GM19239 (cell line): Measurements from ENCODE around the gene ELOVL1.

Source experiments
- DNase-seq: peaks from one replicate; pipeline ENCODE4 v3.0.0; 2011; ENCODE audit warnings: low spot score; ENCODE audit not compliant: insufficient read length
- FAIRE-seq: peaks from 2 replicates; lab custom pipeline; 2011; peaks lifted over from hg19 to GRCh38; lab: Jason Lieb, UNC

The ELOVL1 gene

GRCh38 chr1:43358746-43359693 lies 8.8 kb downstream of the ELOVL1 start, which contains the start of gene CDC20:
CDC20 (plus strand) TSS chr1:43358981; CDS start chr1:43359216, 235 bp downstream.
- FAIRE-seq (peak; percentile 97), DNase-seq (peak; percentile 92)

DNA sequence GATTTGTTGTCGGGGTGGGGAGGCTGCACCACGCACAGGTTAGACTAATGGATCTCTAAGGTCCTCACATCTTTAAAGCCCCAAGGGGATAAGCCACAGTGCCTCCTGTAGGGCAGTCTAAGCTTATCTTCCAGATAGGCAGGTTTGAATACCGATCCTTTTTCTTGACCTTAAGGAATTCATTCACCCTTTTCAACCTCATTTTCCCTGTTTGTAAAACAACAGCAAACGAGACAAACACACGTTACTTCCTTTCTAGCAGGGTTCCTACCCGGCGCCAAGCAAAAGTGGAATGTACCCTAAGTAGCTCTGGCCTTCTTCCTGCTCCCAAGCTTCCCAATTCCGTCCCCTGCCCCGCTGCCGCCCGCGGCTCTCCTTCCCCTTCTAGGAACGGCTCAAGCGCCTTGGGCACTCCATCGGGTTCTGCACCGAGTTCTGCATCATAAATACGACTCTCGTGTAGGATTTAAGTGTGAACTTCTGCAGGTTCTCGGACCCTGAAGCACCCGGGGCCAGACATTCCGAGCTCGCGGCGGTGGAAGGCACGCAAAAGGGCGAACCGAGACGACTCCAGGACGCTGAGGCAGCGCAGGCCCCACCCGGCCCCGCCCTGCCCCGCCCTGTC lies 9.6 kb downstream of the ELOVL1 start:
- DNase-seq (no peak), FAIRE-seq (no peak)

GRCh38 chr1:43357251-43357650 lies 10.6 kb downstream of the ELOVL1 start:
- FAIRE-seq (no peak), DNase-seq (no peak)

- DNase-seq (no peak), FAIRE-seq (no peak)
Observed at GRCh38 chr1:43354936-43355335, 12.9 kb downstream of the ELOVL1 start.

- DNase-seq = no peak
- FAIRE-seq = no peak
Observed at GRCh38 chr1:43354471-43354870, 13.3 kb downstream of the ELOVL1 start.

GRCh38 chr1:43352881-43353280 lies 14.9 kb downstream of the ELOVL1 start:
- FAIRE-seq = no peak
- DNase-seq = no peak

DNA sequence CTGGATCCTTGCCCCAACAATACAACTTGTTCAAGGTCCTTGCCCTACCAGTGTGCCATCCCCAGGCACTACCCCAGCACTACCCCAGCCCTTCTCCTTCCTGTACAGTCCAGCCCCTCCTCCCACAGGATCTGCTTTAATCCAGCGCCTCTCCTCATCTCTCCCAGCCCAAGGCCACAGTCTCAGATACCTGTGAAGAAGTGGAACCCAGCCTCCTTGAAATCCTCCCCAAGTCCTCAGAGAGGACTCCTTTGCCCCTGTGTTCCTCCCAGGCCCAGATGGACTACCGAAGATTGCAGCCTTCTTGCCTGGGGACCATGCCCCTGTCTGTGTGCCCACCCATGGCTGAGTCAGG lies 15.5 kb downstream of the ELOVL1 start:
- DNase-seq (no peak), FAIRE-seq (no peak)

GRCh38 chr1:43351421-43352350 lies 16.1 kb downstream of the ELOVL1 start:
- FAIRE-seq = no peak
- DNase-seq = no peak

GRCh38 chr1:43350976-43351375 lies 16.8 kb downstream of the ELOVL1 start:
- DNase-seq = no peak
- no peak for FAIRE-seq

DNA sequence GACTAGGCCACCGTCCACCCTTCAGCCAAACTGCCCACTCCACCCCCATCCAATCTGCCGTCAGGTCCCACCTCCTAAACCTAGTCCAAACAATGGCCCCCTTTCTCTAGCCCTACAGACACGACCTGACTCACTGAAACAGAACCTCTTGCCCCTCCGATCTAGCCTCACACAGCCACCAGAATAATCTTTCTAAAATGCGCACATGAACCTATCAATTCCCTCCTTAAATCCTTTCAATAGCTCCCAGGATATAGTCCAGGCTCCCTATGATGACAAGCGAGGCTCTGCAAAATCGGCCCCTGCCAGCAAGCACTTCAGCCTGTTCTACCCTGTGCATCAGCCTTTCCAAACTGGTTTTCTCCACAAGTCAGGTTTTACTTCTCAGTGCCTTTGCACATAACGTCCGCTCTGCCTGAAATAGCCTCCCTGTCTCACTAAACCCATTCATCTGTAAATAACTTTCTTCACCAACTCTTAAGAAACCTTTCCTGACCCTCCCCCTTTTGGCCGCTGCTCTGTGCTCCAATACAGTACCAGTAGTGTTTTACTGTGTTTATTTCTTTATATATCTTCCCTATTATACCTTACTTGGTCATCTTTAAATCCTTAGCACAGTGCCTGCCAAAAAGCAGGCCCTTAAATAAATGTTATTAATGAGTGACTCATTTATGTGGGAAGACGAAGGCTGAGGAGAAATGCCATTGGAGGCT lies 18.1 kb downstream of the ELOVL1 start:
- FAIRE-seq = no peak
- no peak for DNase-seq

DNA sequence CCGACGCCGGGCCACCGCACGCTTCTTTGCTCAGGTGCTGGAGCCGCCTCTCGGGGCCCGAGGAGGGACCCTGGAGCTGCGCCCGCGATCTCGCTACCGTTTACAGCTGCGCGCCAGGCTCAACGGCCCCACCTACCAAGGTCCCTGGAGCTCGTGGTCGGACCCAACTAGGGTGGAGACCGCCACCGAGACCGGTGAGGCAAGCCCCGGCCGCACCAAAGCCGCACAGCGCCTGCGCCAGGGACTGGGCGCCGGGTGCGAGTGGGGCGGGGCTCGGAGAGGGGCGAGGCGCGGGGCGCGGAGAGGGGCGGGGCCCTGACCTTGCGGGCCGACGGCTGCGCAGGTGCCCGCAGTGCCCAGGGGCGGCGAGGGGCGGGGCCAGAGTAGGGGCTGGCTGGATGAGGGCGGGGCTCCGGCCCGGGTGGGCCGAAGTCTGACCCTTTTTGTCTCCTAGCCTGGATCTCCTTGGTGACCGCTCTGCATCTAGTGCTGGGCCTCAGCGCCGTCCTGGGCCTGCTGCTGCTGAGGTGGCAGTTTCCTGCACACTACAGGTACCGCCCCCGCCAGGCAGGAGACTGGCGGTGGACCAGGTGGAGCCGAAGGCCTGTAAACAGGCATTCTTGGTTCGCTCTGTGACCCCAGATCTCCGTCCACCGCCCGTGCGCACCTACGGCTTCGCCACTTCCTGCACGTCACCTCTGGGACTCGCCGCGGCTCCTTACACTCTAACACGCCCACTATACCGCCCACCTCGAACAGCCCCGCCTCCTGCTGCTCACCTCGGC lies 18.8 kb downstream of the ELOVL1 start:
- FAIRE-seq = no peak

DNA sequence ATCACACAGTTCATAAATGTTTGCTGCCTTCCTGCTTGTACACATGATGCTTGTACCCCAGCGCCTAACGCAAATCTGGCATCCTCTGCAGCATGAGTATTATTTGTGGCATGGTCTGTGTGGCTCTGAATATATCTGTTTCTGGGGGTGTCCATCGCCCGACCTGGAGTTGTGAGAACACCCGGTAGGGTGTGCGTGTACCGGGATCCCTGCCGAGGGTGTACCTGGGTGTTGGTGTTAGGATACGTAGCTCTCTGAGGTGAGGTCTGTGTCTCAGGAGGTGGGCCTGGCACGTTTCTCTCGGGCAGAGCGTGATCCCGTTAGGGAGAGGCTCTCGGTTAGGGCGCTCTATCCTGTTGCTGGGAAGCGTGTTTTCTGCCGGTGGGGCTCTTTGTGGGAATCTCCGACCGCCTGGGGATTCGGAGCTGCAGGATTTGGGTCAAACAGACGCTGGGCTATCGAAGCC lies 19.4 kb downstream of the ELOVL1 start:
- FAIRE-seq = no peak
- DNase-seq = no peak

More for the DNA sequence above, 18.8 kb downstream of the ELOVL1 start:
- DNase-seq = no peak

DNA sequence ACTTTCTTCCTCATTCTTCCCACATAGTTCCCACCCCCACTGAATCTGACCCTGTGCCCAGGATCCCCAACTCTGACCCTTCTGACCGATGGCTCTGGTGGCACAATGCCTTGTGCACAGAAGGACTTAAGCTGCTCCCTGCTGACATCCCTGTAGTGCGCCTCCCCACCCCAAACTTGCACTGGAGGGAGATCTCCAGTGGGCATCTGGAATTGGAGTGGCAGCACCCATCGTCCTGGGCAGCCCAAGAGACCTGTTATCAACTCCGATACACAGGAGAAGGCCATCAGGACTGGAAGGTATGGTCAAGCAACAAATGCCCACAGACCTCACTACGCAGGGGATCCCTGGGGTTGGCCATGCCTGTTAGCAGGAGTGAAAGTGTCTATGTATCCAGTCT lies 21.2 kb downstream of the ELOVL1 start:
- DNase-seq (no peak), FAIRE-seq (no peak)

DNA sequence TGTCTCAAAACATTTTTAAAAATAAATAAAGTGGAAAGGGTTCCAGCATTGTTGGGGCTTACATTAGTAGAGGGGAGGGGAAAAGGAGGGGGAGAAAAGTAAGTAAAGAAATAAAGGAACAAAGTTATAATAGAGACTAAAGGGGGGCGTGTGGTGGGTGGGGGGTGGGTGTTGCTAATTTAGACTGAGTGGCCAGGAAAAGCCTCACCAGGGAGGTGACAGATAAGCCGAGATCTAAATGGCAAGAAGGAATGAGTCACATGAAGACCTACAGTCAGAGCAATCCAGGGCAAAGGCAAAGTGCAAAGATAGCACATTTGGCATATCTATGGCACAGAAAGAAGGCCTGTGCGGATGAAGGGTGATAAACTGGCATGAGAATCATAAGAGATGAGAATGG lies 22.7 kb downstream of the ELOVL1 start:
- DNase-seq = no peak
- no peak for FAIRE-seq

- DNase-seq (no peak), FAIRE-seq (no peak)
Observed at GRCh38 chr1:43344267-43344850, 23.5 kb downstream of the ELOVL1 start.

GRCh38 chr1:43340559-43340958 lies 27.3 kb downstream of the ELOVL1 start:
- FAIRE-seq = no peak
- no peak for DNase-seq

DNA sequence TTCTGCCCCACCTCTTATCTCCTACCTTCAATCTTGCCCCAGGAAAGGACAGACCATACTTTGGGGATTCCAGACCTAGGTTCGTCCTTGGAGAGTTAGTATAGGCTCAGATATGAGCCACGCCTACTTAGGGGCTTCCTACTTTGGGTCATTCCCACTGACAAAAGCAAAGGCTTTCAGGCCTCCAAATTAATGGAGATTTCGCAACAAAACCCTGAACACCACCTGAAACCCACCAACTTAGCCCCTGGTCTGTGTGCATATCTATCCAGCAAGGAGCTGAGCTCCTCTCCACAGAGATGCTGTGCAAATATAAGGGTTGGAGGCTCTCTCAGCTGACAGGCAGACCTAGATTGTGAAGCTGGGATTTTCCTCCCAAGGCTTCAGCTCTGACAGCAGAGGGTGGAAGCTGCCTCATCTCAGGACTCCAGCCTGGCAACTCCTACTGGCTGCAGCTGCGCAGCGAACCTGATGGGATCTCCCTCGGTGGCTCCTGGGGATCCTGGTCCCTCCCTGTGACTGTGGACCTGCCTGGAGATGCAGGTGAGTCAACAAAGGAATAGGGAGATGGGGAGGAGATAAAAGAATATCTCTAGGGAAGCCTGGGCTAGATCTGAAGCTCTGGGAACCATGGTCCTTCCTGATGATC lies 28.1 kb downstream of the ELOVL1 start:
- FAIRE-seq (no peak), DNase-seq (no peak)

DNA sequence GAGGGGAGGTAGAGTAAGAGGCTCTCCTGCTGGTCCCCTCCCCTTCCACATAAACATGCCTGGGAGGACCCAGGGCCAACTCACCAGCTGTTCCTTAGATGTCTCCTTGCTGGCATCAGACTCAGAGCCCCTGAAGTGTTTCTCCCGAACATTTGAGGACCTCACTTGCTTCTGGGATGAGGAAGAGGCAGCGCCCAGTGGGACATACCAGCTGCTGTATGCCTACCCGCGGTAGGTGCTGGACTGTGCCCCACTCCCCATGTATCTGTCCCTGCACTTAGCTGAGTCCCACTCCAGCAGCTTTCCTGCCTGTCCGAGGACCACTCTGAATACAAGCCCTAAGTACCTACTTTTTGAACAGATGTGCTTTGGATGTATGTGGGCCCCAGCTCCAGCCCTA lies 29.8 kb downstream of the ELOVL1 start:
- DNase-seq = no peak
- FAIRE-seq = no peak
